HepG2 (cell line): Measurements from ENCODE around the gene SC5D.

Experiments
- KLF15 ChIP-seq: sonication (generic); formaldehyde crosslinking; IDR thresholded peaks from 2 replicates; pipeline ENCODE4 v1.8.1; 2023; ENCODE audit warnings: borderline replicate concordance, mild to moderate bottlenecking, inconsistent platforms, missing genetic modification reagents, mixed read lengths
- MXI1 ChIP-seq: IDR thresholded peaks from 3 replicates; pipeline ENCODE4 v1.6.1; 2012; ENCODE audit warnings: low read depth, low read length, inconsistent platforms, borderline replicate concordance
- PRPF4 ChIP-seq: fragments of 200-400 bp; formaldehyde crosslinking; IDR thresholded peaks from 2 replicates; pipeline ENCODE4 v1.6.1; 2016; ENCODE audit warnings: low read length, low read depth; ENCODE audit not compliant: poor library complexity, severe bottlenecking
- RERE ChIP-seq: IDR thresholded peaks from 2 replicates; pipeline ENCODE4 v1.6.1; 2016; ENCODE audit warnings: low read depth, missing genetic modification reagents, missing compliant biosample characterization
- SAP130 ChIP-seq: IDR thresholded peaks from 2 replicates; pipeline ENCODE4 v1.6.1; 2016; ENCODE audit warnings: low read depth
- TAF1 ChIP-seq: sonication (generic); formaldehyde crosslinking; IDR thresholded peaks from 2 replicates; pipeline ENCODE4 v1.4.0; 2020; ENCODE audit warnings: missing genetic modification reagents

GRCh38 chr11:121330614-121331435, 38.3 kb downstream of the SC5D start:
- TF ChIP-seq MXI1 (no peak), PRPF4 (no peak), TAF1 (CRISPR knock-in tag) (no peak), KLF15 (CRISPR knock-in tag) (no peak), SAP130 (CRISPR knock-in tag) (no peak), RERE (CRISPR knock-in tag) (no peak)
